Ishikawa (cell line): ENCODE measurements around the gene EIPR1.

Experiments
- CREB1 ChIP-seq: IDR thresholded peaks from 2 replicates; pipeline ENCODE4 v1.6.1; 2012; ENCODE audit warnings: low read depth
- FOXM1 ChIP-seq: IDR thresholded peaks from 2 replicates; pipeline ENCODE4 v1.6.1; 2012; ENCODE audit warnings: low read depth, borderline replicate concordance
- RAD21 ChIP-seq: IDR thresholded peaks from 2 replicates; pipeline ENCODE4 v1.6.1; 2012; ENCODE audit warnings: low read depth
- TF ChIP-seq, protein P1 (sequence below): IDR thresholded peaks from 2 replicates; pipeline ENCODE4 v1.6.1; 2012; ENCODE audit warnings: low read depth, mild to moderate bottlenecking
- TF ChIP-seq, protein P2 (sequence below): IDR thresholded peaks from 2 replicates; pipeline ENCODE4 v1.6.1; 2012

DNA sequence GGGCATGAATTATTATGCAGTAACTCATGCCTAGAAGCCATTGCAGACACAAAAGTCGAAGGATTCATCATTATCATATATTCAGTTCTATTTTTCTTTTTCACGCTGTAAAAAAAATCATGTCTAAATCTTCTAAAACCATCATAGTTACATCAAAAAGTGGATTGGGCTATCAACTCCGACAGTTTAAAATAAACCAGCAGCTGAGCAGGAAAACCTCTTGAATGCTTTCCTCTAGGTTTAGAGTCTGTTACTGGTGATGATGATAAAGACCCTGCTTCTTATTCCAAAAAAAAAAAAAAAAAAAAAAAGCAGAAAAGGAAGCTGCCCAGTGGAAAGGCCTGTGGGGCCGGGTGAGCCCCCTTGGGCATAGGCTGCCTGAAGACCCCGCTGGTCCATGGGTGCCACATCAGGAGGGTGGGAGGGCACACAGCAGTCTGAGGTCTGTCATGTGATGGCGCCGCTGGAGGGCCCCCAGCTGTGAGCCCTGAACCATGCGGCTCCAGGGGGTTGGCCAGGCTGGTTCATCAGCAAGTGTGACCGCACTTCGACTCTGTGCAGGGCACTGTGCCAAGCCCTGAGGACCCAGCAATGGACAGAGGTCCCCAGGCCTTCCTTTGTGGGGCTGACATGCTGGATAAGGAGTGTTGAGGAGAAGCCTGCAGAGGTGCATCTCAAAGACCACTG is 199.6 kb downstream of the EIPR1 start:
- TF ChIP-seq, protein P1, sequence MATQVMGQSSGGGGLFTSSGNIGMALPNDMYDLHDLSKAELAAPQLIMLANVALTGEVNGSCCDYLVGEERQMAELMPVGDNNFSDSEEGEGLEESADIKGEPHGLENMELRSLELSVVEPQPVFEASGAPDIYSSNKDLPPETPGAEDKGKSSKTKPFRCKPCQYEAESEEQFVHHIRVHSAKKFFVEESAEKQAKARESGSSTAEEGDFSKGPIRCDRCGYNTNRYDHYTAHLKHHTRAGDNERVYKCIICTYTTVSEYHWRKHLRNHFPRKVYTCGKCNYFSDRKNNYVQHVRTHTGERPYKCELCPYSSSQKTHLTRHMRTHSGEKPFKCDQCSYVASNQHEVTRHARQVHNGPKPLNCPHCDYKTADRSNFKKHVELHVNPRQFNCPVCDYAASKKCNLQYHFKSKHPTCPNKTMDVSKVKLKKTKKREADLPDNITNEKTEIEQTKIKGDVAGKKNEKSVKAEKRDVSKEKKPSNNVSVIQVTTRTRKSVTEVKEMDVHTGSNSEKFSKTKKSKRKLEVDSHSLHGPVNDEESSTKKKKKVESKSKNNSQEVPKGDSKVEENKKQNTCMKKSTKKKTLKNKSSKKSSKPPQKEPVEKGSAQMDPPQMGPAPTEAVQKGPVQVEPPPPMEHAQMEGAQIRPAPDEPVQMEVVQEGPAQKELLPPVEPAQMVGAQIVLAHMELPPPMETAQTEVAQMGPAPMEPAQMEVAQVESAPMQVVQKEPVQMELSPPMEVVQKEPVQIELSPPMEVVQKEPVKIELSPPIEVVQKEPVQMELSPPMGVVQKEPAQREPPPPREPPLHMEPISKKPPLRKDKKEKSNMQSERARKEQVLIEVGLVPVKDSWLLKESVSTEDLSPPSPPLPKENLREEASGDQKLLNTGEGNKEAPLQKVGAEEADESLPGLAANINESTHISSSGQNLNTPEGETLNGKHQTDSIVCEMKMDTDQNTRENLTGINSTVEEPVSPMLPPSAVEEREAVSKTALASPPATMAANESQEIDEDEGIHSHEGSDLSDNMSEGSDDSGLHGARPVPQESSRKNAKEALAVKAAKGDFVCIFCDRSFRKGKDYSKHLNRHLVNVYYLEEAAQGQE, result no peak
- no peak for TF ChIP-seq CREB1
- TF ChIP-seq FOXM1, result no peak
- TF ChIP-seq, protein P2, sequence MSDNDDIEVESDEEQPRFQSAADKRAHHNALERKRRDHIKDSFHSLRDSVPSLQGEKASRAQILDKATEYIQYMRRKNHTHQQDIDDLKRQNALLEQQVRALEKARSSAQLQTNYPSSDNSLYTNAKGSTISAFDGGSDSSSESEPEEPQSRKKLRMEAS, result no peak
- TF ChIP-seq RAD21, result no peak
